ENCODE data around the gene APPBP2.

GRCh38 chr17:60442271-60443173, 83.5 kb downstream of the APPBP2 start:
- TF ChIP-seq EP300 (IDR thresholded peaks at IDR 0.05; ENCODE audit: borderline replicate concordance in 1 of 2, low read depth in 1 of 2, low read length in 1 of 2) (peak; percentile 6 to 65; a peak in 2 of 4 replicates), USF2 (IDR thresholded peaks at IDR 0.05; ENCODE audit: borderline replicate concordance, low read depth, low read length) (no peak), CTCF (IDR thresholded peaks at IDR 0.05) (no peak), NFIC (IDR thresholded peaks at IDR 0.05; ENCODE audit: borderline replicate concordance) (no peak), JUND (IDR thresholded peaks at IDR 0.05) (no peak), SIN3A (IDR thresholded peaks at IDR 0.05; ENCODE audit: borderline replicate concordance, low read depth, low read length) (no peak), FOXJ3 (CRISPR knock-in tag; IDR thresholded peaks at IDR 0.05) (no peak), POLR2AphosphoS5 (IDR thresholded peaks at IDR 0.05; ENCODE audit: low read depth, low read length) (no peak), MAX (IDR thresholded peaks at IDR 0.05; ENCODE audit: low read depth) (no peak), RFX5 (IDR thresholded peaks at IDR 0.05; ENCODE audit: low read length) (no peak), EZH2phosphoT487 (IDR thresholded peaks at IDR 0.05; ENCODE audit: borderline replicate concordance, low read depth) (no peak), TAF1 (IDR thresholded peaks at IDR 0.05; ENCODE audit: borderline replicate concordance, low read depth, low read length) (no peak)
